CD4-positive, alpha-beta T cell treated with Interleukin-15 for 1 hour (primary cell): ENCODE results near the gene ADCY5.

Experiments used
- DNase-seq: peaks from one replicate; pipeline ENCODE4 v3.0.0-alpha.2; 2020

Gene ADCY5

DNA sequence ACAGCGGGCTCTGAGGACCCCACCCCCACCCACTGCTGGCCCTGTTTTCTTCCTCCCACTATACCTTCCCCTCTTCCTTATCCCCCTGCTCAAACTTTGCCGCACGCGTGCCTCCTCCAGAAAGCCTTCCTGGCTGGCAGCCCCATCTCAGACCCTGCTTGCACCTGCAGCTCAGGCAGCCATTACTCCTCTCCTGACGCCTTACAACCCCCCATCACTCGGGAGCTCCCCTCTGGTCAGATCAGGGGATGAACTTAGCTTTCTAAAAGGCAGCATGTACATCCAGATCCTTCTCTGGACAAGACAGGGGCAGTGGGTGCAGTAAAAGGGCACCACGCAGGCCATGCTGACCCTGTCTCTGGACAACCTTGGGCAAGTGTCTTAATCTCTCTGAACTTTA lies 152.6 kb downstream of the ADCY5 start:
- DNase-seq, result no peak

DNA sequence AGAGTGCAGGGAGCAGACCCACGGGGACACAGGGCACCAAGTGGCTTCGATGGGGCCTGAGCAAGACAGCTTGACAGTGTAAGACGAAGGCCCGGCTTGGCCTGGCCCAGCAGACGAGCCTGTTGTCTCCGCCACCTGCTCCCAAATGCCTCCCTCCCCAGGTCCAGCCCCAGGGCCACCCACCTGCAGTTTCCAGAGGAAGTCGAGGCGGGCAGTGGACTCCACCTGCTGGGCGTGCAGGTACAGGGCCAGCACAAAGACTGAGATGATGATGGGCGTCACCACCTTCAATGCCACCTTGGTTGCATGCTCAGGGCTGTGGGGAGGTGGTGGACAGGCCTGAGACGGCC lies 153.0 kb downstream of the ADCY5 start:
- no peak for DNase-seq

DNA sequence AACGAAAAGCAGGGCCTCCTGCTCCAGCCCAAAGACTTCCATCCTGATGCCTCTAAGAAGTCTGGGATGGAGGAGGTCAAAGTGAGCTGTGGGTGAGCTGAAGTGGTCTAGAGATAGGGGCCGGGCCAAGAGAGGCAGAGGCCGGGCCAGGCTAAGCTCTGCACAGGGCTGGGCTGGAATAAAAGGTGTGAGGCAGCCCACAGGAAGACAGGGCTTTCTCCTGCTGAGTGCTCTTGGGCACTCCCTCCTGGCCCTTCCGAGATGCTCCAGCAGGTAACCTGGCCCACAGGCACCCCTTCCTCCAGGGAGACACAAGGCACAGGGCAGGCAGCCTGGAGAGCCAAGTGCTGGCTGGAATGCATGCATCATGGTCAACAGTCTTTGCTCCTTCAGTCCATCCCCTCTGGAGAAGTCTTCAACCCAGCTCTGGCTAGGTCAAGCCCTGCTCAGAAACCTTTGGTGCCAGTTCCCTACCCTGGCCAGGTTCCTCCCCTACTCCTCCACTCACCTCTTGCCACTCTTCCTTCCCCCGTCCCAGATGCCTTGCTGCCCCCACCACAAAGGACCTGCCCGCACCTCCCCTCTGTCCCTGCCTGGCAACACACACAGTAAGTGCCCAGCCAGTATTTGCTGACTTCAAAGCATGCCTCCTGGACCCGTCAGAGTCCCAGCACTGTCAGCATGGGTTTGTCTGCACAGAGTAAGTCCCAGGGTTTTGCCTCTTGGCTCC lies 153.6 kb downstream of the ADCY5 start:
- DNase-seq, result no peak

DNA sequence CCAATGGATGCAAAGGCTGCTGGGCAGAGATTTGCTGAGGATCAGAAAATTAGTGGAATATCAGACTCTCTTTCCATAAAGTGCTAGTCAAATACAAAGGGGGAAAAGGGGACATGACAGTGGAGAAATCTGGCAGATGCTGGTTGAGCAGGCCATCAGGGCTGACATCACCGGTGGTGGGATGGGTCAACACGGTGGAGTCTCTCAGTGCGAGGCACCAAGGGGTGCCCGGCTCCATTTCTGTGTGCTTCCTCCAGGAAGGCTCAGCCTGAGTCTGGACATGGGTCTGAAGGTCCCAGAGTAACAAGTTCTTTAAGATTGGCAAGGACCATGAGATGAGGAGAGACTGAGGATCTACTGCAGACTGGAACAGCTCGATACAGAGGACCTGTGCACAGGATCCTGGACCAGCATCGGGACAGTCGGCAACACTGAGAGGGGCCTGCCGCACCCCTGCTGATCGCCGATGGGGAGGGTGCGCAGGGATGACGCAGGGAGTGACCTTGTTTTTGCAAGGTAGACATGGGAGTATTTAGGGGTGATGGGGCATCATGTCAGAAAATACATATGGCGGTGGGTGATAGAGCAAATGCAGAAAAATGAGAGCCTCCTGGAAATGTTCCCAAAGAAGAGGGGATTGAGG lies 154.5 kb downstream of the ADCY5 start:
- DNase-seq, result no peak

DNA sequence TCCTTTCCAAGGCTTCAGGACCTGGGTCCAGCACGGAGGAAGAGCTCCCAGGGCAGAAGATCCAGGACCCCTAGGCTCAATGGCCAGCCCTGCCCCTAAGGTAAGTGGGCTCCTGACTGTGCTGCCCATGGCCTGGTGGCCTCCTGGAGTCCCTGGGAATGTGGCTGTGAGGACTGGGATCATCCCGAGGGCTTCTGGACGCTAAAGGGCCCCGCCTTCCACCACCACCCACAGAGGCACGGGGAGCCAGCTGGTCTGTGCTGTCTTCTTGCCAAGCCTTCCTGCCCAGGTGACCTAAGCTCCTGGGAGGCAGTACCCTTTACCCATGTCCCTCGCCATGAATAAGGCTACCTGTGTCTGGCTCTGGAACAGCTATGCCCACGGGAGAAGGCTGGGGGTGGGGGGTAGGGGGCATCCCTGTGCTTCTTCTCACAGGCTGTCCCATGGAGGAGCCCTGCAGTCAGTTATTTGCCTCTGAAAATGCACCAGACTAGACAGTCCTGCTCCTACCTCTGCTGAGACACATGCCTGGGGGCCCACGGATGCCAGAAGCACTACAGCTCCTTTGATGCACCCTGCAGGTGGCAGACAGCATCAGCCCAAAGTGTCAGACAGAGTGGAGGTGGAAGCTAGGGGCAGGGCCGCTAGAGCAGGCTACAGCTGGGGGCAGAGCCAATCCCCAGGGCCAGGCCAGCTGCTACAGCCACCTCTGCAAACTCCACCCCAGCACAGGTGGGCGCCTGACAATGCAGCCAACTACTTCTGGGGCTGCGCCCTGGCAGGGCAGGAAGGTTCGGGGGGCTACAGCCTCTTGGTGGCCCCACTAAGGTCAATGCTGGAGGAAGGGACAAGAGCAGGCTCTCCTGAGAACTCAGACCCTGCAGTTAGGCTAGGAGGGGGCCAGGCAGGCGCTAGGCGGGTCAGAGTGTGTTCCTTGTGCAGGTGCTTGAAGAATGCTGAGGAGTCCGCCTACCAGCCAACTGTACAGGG lies 156.3 kb downstream of the ADCY5 start:
- no peak for DNase-seq

DNA sequence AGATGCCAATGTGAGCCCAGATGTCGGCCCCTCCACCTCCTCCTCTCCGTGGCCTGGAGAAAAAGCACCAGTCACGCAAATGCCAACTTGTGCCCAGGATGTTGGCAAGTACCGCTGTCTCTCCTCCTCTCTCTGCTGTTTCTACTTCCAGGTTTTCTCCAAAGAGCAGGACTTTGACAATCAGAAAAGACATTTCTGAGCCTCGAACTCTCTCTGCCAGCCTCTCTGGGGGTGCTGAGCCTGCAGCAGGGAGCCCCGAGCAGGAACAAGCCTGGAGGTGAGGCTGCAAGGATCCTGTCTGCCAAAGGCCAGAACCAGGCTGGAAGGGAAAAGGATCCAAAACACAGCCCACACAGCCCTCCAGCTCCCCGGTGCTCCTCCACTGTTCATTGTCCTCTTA lies 157.5 kb downstream of the ADCY5 start:
- no peak for DNase-seq

DNA sequence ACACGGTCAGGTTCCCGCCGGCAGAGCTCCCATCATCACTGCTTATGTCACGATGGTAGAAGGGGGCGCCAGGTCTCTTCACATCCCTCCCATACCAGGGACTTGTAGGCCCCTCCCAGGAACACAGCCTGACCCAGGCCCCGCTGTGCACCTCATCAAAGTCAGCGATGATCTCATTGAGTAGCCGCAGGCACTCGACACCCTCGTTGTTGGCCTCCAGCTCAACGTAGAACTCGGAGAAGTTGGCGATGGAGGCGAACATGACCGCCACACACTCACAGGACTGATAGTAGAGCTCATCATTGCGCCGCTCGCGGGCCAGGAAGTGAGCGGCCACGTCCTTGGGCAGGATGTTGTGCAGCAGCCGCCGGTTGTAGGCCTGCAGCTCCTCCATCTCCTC lies 157.9 kb downstream of the ADCY5 start:
- no peak for DNase-seq

DNA sequence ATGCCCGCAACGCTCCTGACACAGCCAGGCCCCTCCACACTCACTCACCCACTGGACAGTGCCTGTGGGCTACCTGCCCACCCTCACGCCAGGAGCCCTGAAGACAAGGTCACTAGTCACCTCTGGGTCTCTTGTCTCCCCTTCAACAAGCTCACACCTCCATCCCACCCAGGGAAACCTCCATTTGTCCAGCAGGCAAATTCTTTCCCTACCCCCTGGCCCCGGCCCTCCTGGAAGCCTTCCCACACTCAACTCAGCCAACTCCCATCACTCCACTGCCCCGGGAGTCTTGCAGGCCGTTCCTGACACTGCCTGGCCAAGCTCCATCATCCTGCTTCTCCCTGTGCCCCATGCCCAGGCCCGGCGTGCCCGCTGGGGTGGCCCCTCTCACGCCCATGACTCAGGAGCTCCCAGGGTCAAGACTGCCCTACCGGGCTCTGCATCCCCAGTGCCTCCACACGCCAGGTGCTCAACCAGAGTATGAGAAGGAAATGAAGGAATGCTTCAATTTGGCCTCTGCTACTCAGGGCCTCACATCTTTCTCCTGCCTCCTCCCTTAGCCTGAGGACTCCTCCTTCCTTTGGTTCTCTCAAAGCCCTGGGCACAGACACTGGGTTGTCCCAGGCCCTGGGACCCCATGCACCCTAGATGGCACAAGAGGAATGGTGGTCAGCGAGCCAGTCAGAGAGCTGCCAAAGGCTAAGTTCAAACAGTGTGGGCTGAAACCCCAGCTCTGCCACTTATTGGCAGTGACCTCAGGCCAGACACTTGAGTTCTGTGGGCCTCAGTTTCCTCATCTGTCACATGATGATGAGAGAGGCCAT lies 158.6 kb downstream of the ADCY5 start:
- DNase-seq, result no peak

DNA sequence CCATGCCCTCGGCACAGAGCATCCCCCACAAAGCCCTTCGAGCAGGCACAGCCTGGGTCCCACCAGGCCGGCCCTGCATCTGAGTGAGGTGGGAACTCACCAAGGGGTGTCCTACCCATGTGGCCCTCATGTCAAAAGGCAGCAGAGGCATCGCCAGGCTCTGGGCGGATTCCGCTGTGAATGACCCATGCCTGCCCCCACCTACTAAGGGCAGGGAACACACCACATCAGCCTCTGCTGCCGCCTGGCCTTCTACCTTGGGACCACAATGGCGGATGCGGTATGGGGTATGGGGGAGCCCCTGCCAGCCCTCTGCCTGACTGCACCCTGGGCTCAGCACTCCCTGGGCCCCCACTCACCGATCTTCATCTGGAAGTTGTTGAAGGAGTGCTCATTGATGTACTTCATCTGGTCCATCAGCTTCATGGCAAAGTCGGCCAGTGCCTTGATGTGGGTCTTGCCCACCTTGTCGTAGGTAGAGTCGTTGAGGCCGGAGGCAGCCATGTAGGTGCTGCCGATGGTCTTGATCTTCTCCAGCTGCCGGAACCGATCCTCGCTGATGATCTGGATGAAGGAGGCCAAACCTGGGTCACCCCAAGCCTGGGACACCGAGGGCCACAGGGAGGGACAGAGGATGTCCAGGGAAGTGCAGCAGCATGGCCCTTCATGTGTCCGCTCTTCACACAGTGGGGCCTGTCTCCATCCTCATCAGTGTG lies 159.3 kb downstream of the ADCY5 start:
- DNase-seq, result no peak

DNA sequence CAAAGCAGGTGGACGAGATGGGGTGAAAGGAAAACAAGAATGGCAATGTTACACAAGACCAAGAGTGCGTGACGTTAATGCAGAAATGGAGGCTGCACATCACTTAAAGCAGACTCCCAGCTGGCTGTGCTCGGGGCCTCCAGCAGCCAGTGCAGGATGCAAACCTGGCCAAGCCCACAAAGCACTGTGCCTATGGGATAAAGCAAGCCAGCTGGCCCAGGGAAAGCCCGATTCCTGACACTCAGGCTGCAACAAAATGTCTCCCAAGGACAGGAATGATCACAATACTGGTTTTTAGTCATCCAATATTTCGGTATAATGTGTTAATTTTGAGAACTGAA lies 161.0 kb downstream of the ADCY5 start:
- DNase-seq, result no peak

DNA sequence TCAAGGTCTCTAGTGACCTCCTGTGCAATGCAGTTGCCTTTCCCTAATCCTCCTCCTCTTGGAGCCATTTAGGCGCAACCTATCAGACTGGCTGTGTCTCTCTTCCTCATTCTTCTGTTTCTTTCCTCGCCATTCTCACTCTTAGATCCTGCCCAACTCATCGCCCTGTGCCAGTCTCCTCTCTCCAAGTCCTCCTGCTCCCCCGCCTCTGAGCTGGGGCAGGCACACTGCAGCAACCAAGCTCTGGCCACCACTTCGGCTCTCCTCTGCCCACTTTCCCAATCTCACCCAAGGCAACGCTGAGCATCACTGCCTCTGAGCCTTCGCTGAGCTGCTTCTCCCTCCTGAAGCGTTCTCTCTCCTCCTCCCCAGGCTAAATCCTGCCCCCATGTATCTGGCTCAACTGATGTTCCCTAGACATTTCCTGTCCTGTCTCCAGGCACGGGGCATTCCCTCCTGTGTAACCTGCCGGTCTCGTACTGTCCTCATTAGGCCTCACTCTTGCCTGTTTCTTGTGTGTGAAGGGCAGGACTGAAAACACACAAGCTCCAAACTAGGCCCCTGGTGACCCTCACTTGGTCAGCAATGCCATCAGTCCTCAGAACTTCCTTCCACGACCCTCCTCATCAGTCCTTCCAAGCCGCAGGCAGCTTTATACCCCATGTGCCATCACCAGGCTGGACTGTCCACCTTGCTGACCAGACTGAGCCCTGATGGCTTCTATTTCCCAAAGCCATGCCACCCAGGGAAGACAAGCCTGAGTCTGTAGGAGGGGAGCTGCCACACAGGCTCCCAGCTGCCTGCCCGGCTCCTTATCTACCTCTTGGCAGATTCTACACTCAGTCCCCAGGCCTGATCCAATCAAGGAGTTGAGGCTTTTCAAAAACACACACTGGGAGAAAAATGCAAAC lies 161.6 kb downstream of the ADCY5 start:
- no peak for DNase-seq

DNA sequence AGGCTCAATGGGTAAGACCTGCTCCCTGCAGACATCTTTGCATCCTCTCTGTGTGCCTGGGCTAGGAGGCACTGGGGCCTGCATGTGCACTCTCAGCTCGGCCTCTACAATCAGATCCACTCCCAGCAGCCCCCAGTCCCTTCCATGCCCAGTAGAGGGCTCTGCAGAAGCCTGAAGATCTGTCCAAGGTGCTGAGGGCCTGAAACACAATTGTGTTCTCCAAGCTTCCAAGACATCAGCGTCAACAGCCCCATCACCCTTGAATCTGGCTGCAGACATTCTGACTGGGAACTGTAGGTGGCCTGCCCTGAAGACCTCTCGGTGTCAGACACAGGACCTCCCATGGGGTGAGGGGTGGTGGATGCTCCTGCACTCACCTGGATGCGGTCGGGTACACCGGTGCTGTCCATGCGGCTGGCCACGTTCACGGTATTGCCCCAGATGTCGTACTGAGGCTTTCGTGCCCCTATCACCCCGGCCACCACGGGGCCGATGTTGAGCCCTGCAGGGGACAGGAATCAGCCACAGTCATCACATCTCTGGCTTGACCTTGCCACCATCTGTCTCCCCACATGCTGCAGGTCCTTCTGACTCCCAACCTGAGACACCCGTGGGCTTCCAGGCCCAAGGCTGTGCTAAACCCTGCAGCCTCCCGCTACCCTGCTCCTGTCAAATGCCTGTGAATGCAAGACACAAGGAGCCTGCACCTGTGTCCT lies 162.4 kb downstream of the ADCY5 start:
- no peak for DNase-seq

DNA sequence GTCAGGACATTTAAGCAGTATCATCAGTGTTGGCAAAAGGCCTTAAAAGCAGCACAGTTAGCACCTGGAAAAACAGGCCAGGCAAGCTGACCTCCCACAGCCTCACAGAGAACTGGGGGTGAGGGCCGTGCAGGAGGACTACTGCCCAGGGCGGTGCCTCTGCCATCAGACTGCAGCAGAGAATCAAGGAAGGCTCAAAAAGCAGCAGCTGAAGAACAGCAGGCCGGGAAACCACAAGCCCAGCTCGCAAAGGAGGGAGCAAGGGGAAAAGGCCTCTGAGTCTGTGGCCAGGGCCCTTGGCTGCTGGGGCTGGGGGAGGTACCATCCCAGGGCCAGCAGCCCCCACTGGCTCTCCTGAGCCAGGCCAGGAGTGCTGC lies 163.0 kb downstream of the ADCY5 start:
- no peak for DNase-seq

DNA sequence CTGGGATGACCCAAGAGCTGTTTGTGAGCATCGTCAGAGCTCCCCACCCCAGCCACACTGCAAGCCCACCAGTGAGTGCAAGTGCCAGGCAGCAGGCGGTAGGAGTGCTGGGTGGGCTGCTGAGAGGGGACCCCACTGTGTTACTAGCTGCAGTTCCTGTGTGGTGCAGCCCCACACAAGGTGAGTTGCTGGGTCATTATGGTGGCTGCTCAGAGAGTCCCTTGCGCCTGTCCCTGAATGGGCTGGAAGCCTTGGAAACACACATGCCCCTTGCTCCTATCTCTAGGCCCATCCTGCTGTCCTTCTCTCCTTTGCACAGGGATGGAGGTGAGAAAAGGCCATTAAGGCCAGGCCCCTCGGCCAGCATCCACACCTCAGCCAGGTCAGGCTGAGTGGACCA lies 163.4 kb downstream of the ADCY5 start:
- DNase-seq, result no peak

DNA sequence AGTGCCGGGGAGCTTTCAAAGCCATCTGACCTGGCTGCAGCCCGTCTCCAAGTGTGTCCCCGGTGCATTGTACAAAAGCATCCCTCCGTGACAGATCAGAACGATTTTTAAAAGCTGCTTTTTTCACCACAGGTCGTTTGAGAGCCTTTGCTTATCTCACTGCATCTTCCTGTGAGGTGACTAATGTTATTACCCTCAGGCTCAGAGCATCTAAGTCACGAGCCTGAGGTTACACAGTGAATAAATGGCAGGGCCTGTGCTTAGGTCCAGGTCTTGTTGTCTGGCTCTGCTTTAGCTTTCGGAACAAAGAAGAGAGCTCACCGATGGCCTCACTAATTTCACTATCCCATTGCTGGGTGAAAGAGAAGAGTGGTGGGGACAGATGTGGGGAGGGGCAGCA lies 163.8 kb downstream of the ADCY5 start:
- no peak for DNase-seq

DNA sequence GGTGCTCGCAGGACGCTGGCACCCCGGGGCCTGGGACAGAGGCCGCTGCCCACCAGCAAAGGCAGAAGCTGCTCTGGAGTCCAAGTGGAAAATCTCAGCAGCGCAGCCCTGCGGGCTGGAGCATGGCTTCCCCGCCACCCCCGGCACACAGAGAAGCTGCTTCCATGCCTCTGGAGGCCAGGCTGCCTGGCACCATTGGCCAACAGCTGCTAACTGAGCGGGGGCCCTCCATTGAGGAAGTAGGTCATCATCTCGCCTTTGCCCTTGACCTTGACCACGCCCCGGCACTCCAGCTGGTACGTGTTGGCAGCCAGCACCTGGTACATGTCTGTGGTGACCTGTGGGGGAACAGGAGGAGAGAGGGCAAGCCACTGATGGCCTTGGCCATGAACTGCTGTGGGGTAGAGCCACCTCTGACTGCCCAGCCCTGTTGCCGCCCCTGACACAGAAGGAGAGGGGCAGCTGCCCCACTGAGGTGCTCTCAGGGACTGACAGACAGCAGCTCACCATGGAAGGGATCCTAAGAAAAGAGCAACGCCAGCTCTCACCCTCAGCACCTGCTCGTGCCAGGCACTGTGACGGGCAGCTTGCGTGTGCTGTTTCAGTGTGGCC lies 164.4 kb downstream of the ADCY5 start:
- no peak for DNase-seq

DNA sequence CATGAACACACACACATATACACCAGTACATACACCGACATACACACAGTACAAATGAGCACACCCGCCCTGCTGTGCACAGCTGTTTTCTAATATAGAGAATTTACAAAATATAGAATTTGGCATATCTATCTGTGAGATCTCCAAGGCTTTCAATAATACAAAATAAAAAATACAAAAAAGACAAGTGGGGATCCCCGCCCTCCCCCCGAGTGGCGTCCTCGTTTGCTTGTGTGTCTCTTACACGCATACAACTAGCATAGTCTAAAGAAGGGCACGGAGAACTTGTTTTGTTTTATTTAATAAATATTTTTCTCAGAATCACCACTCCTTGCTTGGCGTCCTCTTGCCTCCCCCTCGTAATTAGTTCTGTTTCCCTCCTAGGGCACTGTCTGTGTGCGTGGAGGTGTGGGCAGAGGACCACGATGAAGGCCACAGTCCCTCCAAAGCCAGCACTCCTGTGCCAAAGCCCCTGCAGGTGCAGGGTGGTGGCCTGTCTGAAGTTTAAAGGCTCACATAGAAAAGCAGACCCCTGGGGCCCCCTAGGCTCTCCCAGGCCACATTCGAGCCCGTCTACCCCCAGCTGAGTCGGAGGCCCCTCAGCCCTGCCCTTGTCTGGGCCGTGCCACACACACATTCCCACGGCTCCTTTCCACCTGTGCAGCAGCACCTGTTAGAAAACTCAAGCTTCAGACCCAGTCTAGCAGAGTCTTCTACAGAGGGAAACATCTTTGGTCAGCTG lies 165.1 kb downstream of the ADCY5 start:
- no peak for DNase-seq

DNA sequence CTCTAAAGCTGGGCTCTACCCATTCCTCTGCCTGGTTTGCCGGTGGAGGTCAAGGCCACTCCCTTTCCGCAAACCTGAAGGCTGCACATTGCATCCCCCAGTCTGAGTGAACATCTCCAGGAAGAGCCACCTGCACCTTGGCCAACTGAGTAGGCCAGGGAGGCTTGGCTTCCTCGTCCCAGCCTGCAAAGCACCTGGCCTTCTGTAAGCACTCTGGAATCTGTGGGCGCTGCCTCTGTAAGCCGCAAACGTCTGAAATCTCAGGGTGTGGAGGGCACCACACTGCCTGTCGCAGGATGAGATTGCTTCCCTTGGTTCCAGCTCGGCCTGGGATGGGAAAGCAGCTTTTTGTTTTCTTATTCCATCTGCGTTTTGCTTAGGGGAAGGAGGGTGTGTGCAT lies 165.8 kb downstream of the ADCY5 start:
- no peak for DNase-seq

DNA sequence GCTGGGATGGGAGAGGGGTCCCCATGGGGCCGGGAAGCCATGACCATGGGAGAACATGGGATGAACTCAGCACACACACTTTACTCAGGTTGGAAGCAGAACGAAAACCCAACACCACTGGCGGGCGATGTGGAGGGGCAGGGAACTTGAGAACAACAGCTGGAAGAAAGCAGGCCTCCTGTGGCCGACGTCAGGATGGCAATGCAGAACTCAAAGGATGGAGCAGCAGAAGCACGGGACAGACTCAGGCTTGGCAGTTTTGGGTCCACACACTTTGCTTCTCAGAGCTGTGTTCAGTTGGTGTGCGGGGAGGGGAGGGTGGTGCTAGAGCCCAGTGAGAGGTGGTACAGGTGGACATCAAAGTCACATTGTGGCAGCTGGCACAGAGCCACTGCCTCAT lies 166.4 kb downstream of the ADCY5 start:
- no peak for DNase-seq
